Chondrocyte (in vitro differentiated cells): ENCODE data around the gene DNASE1L3. TPM values are rescaled to one million over a fixed set of nuclear protein-coding genes. Genes with fewer than 3 reads are reported as not detected.

Experiments
- DNase-seq: peaks from one replicate; pipeline ENCODE4 v3.0.0; 2021; ENCODE audit warnings: mixed read lengths, low spot score
- H3K27ac Mint-ChIP-seq: one replicate; pipeline ENCODE4 v1.8.0; 2021; ENCODE audit warnings: mild to moderate bottlenecking, moderate library complexity, mixed read lengths; ENCODE audit not compliant: unreplicated experiment
- H3K27me3 Mint-ChIP-seq: 2 replicates; pipeline ENCODE4 v1.8.0; 2021; ENCODE audit warnings: low read depth, mixed read lengths
- H3K36me3 Mint-ChIP-seq: 2 replicates; pipeline ENCODE4 v1.8.0; 2021; ENCODE audit warnings: low read depth, mixed read lengths
- H3K4me1 Mint-ChIP-seq: 2 replicates; pipeline ENCODE4 v1.8.0; 2021; ENCODE audit warnings: low read depth, mild to moderate bottlenecking, mixed read lengths
- H3K4me3 Mint-ChIP-seq: one replicate; pipeline ENCODE4 v1.8.0; 2021; ENCODE audit warnings: mild to moderate bottlenecking, moderate library complexity, mixed read lengths; ENCODE audit not compliant: unreplicated experiment
- H3K9me3 Mint-ChIP-seq: 2 replicates; pipeline ENCODE4 v1.8.0; 2021; ENCODE audit warnings: low read depth, mixed read lengths
- total RNA-seq: library from RNA; stranded (reverse); gene quantifications from 3 replicates; pipeline ENCODE4 v1.2.1, GENCODE V29; 2021
- TF ChIP-seq, protein P1 (sequence below): fragments of 200-600 bp; sonication (generic); IDR thresholded peaks from 2 replicates; pipeline ENCODE4 v1.5.0; 2021; ENCODE audit warnings: antibody characterized with exemption, mild to moderate bottlenecking, moderate library complexity

DNASE1L3 gene
- total RNA-seq, 1 donor from 2014 or later = not detected

DNA sequence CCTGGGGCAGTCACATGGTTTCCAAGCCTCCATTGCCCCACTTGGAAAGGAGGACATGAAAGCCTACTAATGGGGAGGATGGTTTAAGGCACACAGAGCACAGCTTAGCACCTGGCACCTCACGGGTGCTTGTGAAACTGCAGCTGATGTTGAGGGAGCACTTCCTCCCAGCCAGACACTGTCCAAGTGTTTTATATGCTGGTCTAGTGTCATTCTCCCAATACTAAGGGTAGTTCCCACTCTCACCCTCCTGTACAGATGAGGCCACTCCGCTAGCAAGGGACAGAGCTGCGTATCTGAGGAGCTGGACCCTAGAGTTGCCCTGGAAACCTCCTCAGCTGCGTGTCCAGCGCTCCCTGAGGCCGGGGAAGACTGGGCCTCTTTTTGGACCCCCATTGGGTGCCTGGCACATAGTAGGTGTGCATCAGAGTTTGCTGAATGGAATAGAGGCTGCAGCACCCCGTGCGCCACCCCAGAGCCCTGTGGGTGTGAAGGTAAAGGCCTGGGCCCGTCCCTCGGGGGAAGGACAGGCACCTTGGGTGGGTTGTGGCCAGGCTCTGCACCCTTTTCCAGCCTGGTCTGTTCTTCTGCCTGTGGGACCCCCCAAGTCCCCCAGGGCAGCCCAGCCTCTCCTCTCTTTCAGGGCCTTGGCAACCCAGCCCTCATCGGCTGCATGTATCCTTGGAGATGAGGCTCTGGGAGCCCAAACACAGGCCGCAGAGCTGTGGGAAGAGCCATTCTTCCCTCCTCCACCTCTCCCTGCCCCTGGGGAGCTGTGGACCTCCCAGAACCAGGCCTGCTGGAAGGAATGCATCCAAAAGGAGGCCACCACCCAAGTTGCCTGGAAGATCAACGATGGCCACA, 31.3 kb downstream of the DNASE1L3 start:
- H3K4me1 Mint-ChIP-seq = peaks cover 11% of the 10 kb centered on the region
- H3K36me3 Mint-ChIP-seq = no peaks in the 10 kb centered on the region
- no peaks in the 10 kb centered on the region for H3K9me3 Mint-ChIP-seq
- H3K4me3 Mint-ChIP-seq = no peak overlapping the region
- H3K27me3 Mint-ChIP-seq = no peaks in the 10 kb centered on the region
- H3K27ac Mint-ChIP-seq = no peak overlapping the region
- TF ChIP-seq, protein P1, sequence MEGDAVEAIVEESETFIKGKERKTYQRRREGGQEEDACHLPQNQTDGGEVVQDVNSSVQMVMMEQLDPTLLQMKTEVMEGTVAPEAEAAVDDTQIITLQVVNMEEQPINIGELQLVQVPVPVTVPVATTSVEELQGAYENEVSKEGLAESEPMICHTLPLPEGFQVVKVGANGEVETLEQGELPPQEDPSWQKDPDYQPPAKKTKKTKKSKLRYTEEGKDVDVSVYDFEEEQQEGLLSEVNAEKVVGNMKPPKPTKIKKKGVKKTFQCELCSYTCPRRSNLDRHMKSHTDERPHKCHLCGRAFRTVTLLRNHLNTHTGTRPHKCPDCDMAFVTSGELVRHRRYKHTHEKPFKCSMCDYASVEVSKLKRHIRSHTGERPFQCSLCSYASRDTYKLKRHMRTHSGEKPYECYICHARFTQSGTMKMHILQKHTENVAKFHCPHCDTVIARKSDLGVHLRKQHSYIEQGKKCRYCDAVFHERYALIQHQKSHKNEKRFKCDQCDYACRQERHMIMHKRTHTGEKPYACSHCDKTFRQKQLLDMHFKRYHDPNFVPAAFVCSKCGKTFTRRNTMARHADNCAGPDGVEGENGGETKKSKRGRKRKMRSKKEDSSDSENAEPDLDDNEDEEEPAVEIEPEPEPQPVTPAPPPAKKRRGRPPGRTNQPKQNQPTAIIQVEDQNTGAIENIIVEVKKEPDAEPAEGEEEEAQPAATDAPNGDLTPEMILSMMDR = no peak
- no peak for DNase-seq

DNA sequence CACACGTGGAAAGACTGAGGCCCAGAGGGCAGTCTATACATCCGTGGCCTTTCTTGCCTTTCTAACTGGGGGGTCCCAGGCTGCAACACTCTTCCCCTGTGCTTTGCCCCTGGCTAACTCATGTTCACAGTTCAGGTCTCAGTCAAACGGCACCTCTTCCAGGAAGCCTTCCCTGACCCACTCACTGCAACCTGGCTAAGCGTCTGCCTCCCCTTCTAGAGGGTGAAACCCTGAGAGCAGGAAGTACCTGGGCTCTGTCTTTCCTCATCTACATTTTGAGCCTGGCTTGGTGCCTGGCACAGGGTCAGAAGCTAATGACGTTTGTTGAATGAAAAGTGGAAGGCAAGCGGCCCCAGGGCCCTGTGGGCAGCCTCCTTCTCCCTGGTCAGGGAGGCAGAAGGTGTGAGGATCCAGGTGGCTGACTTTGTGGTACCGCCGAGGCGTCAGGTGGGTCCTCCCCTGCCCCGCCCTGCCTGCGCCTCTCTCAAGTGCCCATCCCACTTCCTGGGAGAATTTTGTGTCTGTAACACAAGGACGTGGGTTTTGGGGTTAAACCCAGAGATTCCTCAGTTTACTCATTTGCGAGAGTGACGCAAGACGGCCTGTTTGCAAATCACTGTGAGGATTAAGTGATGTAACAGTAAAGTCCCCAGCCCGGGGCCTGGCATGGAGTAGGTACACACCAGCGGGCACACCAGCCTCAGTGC, 32.1 kb downstream of the DNASE1L3 start:
- Mint-ChIP-seq H3K27me3 (no peaks in the 10 kb centered on the region), H3K36me3 (no peaks in the 10 kb centered on the region), H3K4me1 (peaks cover 11% of the 10 kb centered on the region), H3K4me3 (peak overlapping the region; percentile 36), H3K27ac (no peak overlapping the region), H3K9me3 (no peaks in the 10 kb centered on the region)
- TF ChIP-seq, protein P1 = no peak
- DNase-seq = no peak

DNA sequence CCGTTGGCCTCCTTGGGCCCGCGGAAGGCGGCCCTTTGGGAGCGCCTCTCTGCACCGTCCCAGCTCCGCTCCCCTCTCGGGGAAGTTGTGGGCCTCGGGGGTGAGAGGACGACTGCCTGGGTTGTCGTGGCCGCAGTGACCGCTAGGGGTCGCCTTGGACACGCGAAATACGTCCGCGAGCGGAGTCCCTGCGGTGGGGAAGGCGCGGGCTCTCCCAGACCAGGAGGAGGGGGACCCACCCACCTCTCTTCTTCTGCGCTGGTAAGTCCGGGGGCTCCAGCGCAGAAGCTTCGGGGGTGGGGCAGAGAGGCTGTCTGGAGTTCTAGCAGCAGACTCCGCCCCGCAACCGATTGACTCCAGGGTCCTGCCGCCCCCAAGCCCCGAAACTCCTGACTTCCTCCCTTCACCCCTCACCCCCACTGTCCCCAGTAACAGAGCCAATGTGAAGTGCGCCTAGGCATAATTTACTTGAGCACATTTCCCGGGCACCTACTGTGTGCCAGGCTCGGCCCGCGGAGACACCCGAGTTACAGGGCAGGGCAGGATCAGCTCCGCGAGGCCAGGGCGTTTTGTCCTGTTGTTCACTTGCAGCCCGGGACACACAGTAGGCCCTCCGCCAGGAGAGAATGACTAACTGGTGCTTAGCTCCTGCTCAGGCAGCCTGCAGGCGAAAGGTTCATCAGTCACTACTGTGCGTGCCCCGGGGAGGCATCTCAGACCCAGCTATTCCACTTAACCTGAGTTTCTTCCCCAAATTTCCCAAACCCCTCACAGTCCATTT, 32.8 kb downstream of the DNASE1L3 start:
- peaks cover 11% of the 10 kb centered on the region for H3K4me1 Mint-ChIP-seq
- no peaks in the 10 kb centered on the region for H3K36me3 Mint-ChIP-seq
- TF ChIP-seq, protein P1 = peak; percentile 98
- H3K27ac Mint-ChIP-seq = no peak overlapping the region
- no peaks in the 10 kb centered on the region for H3K9me3 Mint-ChIP-seq
- no peaks in the 10 kb centered on the region for H3K27me3 Mint-ChIP-seq
- peak overlapping the region; percentile 66 for H3K4me3 Mint-ChIP-seq
- DNase-seq = no peak

DNA sequence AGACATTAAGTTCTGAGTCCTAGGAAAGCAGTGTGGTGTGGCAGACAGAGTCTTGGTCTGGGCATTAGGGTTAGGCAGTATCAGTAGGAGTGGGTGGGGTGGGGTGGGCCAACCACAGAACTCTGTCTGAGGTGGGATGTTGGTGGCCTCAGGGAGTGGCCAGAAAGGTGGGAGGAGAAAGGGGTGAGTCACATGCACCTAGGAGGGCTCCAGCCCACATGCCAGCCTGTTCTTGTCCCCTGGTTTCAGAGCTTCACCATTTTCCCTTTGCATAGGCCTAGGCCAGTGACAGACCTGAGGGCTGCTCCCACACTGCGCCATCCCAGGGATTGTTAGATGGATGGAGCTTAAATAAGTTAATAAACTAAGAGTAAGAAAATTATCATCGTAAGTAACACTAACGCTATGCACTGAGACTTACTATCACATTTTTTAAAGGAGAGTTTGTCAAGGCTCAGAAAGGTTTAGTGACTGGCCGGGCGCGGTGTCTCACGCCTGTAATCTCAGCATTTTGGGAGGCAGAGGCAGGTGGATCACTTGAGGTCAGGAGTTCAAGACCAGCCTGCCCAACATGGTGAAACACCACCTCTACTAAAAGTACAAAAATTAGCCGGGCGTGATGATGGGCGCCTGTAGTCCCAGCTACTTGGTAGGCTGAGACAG, 33.8 kb downstream of the DNASE1L3 start:
- peak overlapping the region; percentile 12 for H3K4me3 Mint-ChIP-seq
- no peak for DNase-seq
- H3K9me3 Mint-ChIP-seq = no peaks in the 10 kb centered on the region
- no peak overlapping the region for H3K27ac Mint-ChIP-seq
- no peaks in the 10 kb centered on the region for H3K27me3 Mint-ChIP-seq
- H3K4me1 Mint-ChIP-seq = peaks cover 11% of the 10 kb centered on the region
- no peaks in the 10 kb centered on the region for H3K36me3 Mint-ChIP-seq
- TF ChIP-seq, protein P1 = no peak
